Posterior cingulate gyrus (tissue), 11 donors: ENCODE data around the gene TCHP.
"Not testable (repeated sequence)": the region's sequence is repeated elsewhere in the genome, so short reads cannot be mapped to it uniquely, and the experiment has no call there.

ENCODE experiments used
- DNase-seq, 10 donors: peaks; one replicate each; pipeline versions ENCODE4 v3.0.0 to v3.0.0-alpha.2; 2020 to 2021; ENCODE audit warnings: mixed read lengths in 3 of 10
- intact Hi-C: fragments of 100-400 bp; cut with DNase I; formaldehyde crosslinking; loops from one replicate; pipeline ENCODE4 v1.15.1; 2023

TCHP gene

DNA sequence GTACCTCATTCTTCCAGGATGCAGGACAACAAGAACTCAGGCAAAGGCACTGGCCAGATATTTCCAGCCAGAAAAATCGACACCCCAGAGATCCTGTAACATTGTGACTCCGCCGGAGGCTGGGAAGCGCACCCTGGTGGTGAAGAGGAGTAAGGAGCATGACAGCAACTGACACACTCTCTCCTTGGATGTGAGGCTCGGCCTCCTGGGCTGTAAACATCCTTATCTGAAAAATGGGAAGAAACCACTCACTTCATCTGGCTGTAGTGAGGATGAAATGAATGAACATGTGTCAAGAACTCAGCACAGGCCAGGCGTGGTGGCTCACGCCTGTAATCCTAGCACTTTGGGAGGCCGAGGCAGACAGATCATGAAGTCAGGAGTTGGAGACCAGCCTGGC is 27.5 kb downstream of the TCHP start:
- DNase-seq, result peak in 4 of 10 donors; percentile 21 to 90 (median 46)
- intact Hi-C loops, result no loop called here

DNA sequence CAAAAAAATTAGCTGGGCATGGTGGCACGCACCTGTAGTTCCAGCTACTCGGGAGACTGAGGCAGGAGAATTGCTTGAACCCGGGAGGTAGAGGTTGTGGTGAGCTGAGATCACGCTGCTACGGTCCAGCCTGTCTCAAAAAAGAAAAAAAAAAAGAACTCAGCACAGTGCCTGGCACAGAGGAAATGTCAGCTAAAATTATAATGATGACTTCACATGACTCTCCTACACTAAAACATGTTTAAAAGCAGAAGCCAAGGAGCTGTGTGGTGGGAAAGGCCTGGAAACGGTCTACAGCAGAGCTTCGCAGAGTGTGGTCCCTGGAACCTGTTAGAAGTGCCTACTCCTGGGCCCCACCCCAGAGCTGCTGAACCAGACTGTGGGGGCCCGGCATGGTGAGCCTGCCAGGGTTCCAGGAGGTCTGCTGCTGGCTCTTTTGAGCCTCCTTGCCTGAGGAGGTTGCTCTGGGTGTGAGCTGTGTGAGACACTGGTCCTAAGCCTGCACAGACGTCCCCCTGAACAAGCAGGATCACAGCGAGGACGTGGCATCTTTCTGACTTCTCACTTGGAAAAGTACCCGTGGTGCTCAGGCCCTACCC is 28.1 kb downstream of the TCHP start:
- DNase-seq, result peak in 2 of 10 donors; percentile 63 to 69
- intact Hi-C loops, result no loop called here

DNA sequence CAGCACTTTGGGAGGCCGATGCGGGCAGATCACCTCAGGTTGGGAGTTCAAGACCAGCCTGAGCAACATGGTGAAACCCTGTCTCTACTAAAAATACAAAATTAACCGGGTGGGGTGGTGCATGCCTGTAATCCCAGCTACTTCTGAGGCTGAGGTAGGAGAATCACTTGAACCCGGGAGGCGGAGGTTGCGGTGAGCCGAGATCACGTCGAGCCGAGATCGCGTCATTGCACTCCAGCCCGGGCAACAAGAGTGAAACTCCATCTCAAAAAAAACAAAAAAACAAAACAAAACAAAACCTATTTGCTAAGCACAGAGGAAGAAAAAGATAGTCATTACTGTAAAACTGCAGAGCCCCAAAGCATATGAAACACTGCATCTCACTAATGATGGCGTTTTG is 29.3 kb downstream of the TCHP start:
- DNase-seq, result peak in 1 of 10 donors; percentile 57
- intact Hi-C loops, result not testable (repeated sequence)

DNA sequence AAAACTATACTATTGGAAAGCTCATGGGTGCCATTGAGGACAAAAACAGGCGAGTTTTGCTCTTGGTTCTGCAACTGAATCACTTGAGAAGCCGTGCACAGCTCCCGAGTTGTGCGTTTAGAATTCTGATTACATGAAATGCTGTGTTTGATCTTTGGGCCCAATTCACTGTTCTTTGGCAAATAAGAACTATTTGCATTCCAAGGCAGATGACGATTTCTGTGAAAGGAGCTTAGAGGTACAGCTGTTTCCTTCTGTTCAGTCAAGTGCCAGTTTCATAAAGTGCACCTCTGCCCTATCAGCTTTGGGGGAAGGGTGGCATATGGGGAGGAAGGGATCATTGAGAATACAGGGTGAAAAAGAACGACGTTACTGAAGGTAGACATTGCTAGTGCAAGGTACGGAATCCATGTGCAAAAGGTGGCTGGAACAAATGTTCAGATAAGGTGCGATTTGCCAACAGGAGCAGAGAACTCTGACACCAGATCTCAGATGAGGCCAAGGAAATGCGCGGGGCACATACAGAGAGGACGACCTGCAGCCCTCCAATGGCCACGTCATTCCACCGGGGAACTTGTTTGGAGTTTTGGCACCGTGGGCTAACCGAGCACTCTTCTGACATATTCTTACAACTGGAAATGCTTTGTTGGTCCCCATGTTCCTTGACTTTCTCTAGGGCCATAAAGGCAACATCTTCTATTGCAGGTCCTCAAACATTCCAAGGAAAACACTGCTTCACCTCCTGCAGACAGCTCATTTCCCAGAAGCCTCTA is 30.1 kb downstream of the TCHP start:
- intact Hi-C loops, result no loop called here
- peak in 1 of 10 donors; percentile 35 for DNase-seq

DNA sequence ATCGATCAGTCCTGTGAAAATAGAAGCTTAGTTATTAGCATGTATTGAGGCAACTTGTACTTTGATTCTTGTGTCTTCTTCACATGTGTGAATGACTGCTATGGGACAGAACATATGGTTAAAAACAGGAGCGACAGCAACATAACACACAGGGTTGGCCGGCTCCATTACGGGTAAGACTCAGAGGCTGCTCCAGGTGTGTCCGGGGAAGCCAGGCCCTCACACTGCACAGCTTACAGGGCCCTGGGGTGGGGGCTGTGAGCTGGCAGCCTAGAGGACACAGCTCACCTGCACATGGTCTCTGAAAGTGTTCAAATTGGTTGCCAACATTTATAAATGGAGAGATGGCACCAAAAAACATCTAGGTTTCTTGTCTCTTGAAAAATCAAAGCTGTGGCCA is 31.1 kb downstream of the TCHP start:
- DNase-seq, result no peak
- intact Hi-C loops, result no loop called here

DNA sequence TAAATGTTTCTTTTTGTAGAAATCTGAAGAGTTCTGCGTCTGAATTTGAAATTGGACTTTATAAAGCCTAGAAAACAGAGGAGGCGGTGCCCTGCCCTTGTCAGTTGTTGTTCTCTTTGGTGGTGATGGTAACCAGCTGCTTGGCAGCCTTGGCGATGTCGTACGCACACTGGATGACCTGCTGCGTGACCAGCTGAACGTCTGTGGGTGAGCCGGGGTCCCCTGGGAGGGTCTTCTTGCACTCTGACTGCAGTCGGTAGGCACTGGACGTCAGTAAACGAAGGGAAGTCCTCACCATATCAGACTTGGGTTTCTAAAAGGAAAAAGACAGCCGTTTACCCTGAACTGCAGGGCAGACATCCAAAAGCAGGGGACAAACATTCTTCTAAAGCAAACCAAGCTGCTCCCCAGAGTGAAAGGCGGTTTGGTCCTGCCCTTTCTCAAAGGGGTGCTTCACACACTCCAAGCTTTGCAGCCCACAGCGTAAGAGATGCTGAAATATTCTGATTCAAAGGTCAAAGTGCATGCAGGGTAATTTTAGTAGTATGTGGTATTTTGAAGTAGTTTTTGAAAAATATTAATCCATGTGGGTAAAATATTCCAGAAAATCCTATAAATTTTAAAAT is 32.9 kb downstream of the TCHP start:
- no peak for DNase-seq
- intact Hi-C loops, result no loop called here

DNA sequence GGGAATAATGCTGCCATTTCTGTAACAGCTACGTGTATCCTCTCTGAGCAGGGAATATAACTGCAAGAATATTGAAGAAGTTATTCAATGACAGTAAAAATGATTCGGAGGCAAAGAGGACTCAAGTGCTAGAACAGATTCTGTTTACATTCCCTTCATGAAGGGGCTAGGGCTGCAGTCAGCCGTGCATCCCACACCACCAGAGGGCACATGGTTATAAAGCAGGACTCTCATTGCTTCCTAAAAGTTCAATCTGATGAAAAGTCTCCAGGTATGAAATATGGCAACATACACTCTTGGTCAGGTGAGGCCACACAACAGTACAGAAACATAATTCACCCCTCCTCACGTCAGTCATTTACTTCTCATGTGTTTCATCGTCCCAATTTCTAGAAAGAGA is 34.0 kb downstream of the TCHP start:
- no peak for DNase-seq
- intact Hi-C loops, result no loop called here

DNA sequence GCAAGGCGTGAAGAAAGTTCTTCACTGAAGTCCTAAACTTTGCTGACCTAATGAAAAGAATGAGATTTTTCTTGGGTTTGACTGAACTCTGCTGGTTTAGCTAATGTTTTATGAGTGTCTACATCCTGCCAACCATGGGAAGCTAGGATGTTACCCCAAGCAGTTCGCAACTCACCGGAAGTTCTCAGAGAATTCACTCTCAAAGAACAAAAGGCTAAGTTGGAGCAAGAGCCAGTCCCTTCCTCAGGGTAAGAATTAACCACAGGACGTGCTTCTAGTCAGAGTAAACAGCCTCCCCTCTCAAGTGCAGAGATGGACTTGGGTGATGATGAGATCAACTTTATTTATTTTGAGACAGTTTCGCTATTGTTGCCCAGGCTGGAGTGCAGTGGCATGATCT is 37.3 kb downstream of the TCHP start:
- DNase-seq, result no peak
- intact Hi-C loops, result no loop called here

DNA sequence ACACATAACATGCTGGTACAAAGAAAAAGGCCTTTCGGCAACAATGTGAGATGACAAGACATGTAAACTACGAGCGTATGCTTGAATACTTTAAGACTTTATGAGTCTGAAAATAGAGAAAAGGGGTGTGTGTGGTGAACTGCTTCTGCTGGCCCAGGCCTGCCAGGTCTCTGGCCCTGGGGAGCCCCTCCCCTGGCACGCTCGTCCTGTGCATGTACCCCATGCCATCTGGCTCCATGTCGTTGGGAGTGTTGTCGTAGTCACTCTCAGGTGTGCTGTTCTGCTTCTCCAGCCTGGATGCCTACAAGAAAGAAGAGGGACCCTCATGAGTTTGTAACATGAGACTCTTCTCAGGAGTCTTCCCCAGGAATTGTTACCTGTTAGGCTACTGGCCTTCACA is 38.9 kb downstream of the TCHP start:
- intact Hi-C loops, result no loop called here

DNA sequence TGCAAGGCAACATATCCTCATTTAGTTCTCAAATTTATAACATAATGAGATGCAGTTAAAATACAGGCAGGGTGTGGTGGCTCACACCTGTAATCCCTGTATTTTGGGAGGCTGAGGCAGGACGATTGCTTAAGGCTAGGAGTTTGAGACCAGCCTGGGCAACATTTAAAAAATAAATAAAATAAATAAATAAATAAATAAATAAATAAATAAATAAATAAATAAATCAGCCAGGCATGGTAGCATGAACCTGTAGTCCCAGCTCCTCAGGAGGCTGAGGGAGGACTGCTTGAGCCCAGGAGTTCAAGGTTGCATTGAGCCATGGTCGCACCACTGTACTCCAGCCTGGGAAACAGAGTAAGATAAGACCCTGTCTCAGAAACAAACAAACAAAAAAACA is 39.4 kb downstream of the TCHP start:
- DNase-seq, result no peak
- intact Hi-C loops, result no loop called here

More for the DNA sequence above, 38.9 kb downstream of the TCHP start:
- DNase-seq, result no peak

DNA sequence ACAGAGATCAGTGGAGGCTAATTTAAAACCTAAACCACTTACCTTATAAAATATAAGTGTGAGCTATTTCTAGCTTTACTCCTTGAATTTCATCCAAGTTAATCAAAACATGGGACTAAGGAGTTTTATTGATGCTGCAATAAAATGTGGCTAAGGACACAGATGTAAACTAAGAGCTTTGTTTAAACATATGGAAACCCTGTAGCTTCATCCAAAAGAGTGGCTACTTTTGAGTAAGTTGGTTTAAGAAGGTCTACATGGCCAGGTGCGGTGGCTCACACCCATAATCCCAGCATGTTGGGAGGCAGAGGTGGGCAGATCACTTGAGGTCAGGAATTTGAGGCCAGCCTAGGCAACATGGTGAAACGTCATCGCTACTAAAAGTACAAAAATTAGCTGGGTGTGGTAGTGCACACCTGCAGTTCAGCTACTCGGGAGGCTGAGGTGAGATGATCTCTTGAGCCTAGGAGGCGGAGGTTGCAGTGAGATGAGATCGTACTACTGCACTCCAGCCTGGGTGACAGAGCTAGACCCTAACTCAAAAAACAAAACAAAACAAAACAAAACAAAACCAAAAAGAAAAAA is 40.4 kb downstream of the TCHP start:
- no peak for DNase-seq
- intact Hi-C loops, result no loop called here

DNA sequence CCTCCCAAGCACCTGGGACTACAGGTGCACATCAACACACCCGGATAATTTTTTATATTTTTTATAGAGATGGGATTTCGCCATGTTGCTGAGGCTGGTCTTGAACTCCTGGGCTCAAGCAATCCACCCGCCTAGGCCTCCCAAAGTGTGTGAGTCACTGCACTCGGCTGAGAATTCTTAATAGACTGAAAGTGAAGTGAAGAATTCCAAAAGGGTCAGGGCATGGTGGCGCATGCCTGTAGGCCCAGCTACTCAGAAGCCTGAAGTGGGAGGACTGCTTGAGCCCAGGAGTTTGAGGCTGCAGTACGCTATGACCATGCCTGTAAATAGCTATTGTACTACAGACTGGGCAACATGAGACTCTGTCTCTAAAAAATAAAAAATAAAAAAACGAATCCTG is 43.7 kb downstream of the TCHP start:
- DNase-seq, result no peak
- intact Hi-C loops, result no loop called here

DNA sequence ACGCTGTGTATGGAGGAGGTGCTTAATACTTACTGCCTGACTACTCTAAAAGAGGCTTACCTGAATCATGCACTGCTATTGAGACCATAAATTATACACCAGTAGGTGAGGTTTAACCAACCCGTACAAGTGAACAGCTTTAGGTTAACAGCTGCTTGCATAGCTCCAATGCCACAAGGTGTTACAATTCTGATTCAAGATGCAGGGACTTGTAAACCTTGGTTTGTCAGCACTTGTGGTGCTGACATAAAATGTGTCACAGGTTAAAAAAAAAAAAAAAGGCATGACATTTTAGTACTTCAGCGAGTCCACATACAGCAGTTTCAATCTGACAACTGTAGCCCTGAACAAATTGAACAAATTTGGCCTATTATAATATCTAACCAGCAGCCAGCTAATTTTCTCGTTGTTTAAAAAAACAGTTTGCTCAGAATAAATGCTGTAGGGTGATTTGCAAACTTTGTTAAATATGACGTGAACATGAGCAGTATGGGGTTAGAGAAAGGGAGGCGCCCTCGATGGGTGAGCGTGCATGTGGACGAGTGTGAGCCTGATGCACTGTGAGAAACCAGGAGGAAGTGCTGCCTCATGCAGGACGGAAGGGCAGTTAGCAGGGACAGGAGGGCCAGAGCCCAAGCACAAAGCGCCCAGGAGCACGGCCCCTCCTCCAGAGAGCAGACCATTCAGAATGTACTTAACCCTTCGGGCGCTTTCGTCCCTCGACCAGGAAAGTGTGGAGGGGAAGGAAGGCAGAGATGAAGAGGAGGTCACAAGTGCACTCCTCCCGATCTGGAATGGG is 44.7 kb downstream of the TCHP start:
- DNase-seq, result peak in 2 of 10 donors; percentile 20 to 78
- intact Hi-C loops, result no loop called here

DNA sequence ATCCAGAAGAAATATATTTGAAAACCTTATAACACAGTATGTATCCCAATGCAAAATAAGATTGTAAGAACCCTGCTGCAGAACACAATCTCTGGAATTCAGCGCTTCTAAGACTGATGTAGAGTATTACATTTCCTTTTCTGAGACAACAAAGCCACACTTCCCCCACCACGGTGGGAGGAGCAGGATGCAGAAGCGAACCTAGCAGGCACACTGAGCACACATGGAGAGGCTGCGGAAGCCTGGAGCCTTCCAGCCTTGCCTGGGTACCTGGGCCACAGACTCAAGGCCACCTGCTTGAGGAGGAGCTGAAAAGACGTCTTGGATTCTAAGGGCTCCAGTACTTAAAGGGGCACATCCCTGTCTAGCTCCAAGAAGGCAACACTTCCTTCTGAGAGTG is 46.4 kb downstream of the TCHP start:
- peak in 3 of 10 donors; percentile 18 to 82 (median 20) for DNase-seq

DNA sequence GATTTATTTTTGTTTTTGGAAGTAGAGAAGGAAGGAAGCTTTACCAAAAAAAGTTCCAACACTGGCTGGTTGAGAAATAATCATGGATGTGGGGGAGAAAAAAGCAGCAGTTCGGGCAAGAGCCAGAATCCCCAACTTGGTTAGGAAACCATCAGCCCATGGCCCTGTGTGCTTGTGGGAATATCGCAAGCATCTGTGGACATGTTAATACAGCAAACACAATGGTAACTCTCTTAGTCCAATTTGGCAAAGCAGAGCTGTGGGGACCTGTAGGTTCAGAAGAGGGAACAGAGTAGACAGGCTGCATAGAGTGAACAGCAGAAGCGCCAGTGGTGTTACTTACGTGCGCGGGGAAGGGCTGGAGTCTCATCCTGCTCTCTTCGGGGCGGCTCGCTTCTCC is 46.8 kb downstream of the TCHP start:
- DNase-seq, result no peak
- intact Hi-C loops, result no loop called here

More for the DNA sequence above, 46.4 kb downstream of the TCHP start:
- intact Hi-C loops, result no loop called here

DNA sequence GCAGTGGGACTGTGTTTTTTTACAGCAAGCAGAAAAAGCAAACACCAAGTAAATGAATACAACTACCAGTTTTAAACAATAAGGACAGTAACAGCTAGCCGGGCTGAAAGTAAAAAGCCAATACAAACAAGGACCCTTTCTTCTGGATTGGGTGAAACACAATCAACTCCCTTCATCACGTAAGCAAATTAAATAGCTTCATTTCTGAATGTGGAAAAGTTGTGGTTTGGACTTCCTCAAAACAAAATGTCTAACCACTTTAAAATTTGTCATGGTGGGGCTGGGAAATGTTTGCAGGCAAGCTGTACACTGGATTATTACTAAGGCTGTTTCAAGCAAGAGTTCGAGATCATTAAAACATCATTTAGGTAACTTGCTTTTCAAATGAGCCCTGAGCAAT is 47.4 kb downstream of the TCHP start:
- no peak for DNase-seq
- intact Hi-C loops, result no loop called here

DNA sequence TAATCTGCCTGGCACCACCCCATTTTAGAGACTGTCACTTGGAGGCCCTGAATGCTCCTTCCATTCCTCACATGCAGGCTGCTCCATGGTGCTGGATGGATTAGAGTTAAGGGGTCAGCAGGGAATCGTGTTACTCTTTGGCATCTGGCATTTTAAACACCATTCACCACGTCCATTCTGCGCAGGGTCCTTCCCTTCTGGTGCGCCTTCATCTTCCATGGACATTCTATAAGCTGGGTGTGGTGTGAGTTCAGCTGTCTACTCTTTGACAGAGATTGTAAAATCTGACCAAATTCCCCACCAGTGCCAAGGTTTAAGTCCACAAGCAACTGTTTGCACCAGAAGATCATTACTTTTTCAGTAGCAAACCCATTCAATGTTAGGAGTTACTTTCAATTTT is 48.3 kb downstream of the TCHP start:
- intact Hi-C loops, result no loop called here
- no peak for DNase-seq

DNA sequence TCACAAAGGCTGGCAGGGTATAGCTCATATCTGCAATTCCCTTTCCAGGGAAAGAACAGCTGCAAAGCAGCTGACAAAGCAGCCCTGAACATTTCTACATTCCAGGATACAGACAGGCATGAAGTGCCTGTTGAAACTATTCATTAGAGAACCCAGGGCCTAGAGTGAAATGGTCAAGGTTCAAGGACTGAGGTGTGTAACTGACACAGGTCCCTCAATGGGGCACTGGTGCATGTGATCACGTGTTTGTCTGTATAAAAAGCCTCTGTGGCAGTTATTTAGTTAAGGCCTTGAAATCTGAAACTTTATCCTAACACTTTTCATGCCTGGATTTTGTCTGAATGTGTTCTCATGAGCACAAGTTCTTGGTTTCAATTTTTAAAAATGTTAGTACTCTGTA is 49.0 kb downstream of the TCHP start:
- intact Hi-C loops, result no loop called here
- no peak for DNase-seq

DNA sequence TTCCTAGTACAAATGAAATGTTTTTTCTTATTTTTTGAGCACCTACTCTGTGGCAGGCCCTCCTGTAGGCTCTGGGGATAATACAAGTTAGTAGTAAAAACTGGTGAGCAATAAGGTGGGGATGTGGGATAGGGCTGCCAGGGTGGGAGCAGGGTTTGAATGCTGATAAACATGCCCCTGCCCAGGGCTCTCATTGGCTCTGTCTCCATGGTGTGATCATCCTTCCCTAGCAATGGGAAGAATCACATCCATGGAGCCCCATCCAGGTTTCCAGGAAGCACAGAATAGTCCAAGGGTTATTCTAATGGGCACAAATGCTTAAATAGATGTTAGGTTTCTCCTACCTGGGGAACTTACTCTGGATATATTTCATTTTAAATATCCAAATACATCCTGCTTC is 50.6 kb downstream of the TCHP start:
- no peak for DNase-seq
- intact Hi-C loops, result no loop called here

DNA sequence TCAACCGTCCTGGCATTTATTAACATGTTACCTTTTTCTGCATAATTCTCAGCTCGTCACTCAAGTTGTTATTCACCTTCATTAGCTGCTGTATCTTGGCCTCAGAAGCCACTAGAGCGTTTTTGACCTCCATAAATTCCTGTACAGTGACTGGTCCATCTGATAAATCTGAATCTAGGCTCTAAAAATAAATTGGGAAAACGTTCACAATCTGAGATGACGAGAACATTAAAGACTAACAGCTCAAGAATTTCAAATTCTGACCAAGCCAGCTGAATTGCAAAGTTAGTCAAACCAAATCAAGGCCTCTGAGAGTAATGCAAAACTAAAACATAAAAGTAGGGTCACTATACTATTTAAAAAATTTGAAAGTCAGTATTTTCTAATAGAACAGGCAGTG is 51.1 kb downstream of the TCHP start:
- DNase-seq, result no peak
- intact Hi-C loops, result no loop called here

DNA sequence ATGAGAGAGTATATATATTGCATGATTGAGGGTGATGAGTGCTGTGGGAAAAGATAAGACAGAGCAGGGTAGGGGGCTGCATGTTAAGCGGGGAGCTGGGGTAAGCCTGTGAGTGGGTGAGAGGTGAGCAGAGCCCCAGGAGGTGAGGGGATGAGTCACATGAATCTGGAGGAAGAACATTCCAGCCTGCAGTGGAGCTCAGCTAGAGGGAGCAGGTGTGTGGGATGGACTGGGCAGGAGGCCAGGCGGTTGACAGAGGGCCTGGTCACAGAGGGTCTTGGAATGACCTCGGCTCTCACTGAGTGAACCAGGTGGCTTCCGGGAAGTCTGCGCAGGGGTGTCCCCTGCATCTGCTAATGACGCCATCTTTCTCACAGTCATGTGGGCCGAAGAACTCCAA is 51.7 kb downstream of the TCHP start:
- intact Hi-C loops, result no loop called here
- DNase-seq, result peak in 4 of 10 donors; percentile 35 to 88 (median 80)
